LoVo (cell line): Measurements from ENCODE around the gene MICAL3.
"Not testable (repeated sequence)": the region's sequence is repeated elsewhere in the genome, so short reads cannot be mapped to it uniquely, and the experiment has no call there.

Experiments
- DNase-seq: peaks from one replicate; pipeline ENCODE4 v3.0.0-alpha.2; 2016; ENCODE audit warnings: low spot score

Gene MICAL3

GRCh38 chr22:17884893-17885292 is 139.5 kb downstream of the MICAL3 start:
- DNase-seq = no peak

GRCh38 chr22:17884084-17884483 is 140.3 kb downstream of the MICAL3 start:
- no peak for DNase-seq

- DNase-seq = no peak
These were observed 141.0 kb downstream of the MICAL3 start for GRCh38 chr22:17883356-17883755.

GRCh38 chr22:17882727-17883126 is 141.6 kb downstream of the MICAL3 start:
- DNase-seq = no peak

- no peak for DNase-seq
These were observed 142.2 kb downstream of the MICAL3 start for GRCh38 chr22:17882162-17882561.

- no peak for DNase-seq
These were observed 143.0 kb downstream of the MICAL3 start for GRCh38 chr22:17881366-17881765.

- no peak for DNase-seq
These were observed 143.9 kb downstream of the MICAL3 start for GRCh38 chr22:17880468-17880867.

GRCh38 chr22:17880020-17880419 is 144.3 kb downstream of the MICAL3 start:
- DNase-seq = no peak

GRCh38 chr22:17878941-17879340 is 145.4 kb downstream of the MICAL3 start:
- DNase-seq = no peak

- no peak for DNase-seq
These were observed 146.1 kb downstream of the MICAL3 start for GRCh38 chr22:17878186-17878694.

GRCh38 chr22:17876878-17877855 is 147.2 kb downstream of the MICAL3 start:
- not testable (repeated sequence) for DNase-seq

GRCh38 chr22:17876306-17876831 is 148.0 kb downstream of the MICAL3 start:
- DNase-seq = no peak

GRCh38 chr22:17875631-17876030 is 148.7 kb downstream of the MICAL3 start:
- DNase-seq = no peak

- DNase-seq = no peak
These were observed 149.2 kb downstream of the MICAL3 start for GRCh38 chr22:17875156-17875555.

- DNase-seq = no peak
These were observed 150.0 kb downstream of the MICAL3 start for GRCh38 chr22:17874231-17874905.

GRCh38 chr22:17873804-17874203 is 150.6 kb downstream of the MICAL3 start:
- no peak for DNase-seq

GRCh38 chr22:17873116-17873515 is 151.2 kb downstream of the MICAL3 start:
- DNase-seq = no peak

GRCh38 chr22:17872471-17872870 is 151.9 kb downstream of the MICAL3 start:
- no peak for DNase-seq

- DNase-seq = no peak
These were observed 152.5 kb downstream of the MICAL3 start for GRCh38 chr22:17871726-17872458.

- DNase-seq = no peak
These were observed 154.0 kb downstream of the MICAL3 start for GRCh38 chr22:17870407-17870806.

GRCh38 chr22:17869285-17870096 is 154.9 kb downstream of the MICAL3 start:
- DNase-seq = no peak
